A549 (cell line): ENCODE results near the gene PLPPR1. TPM values are rescaled to one million over a fixed set of nuclear protein-coding genes. Genes with fewer than 3 reads are reported as not detected.

Experiments
- ATAC-seq, 2 experiments: fragments of 200-7000 bp in 1 of 2; fragments of >200 bp in 1 of 2; cut with Nextera tagmentation in 1 of 2; cut with Tn5 transposase in 1 of 2; 3 replicates each; pipeline versions ENCODE4 v1.8.0 to v1.9.1; 2018 to 2020; ENCODE audit warnings: mild to moderate bottlenecking in 1 of 2, moderate library complexity in 1 of 2
- CTCF ChIA-PET: fragments of 300-600 bp; sonication (Branson Sonifier 250); formaldehyde crosslinking; extraction: SDS; loops from one replicate; lab custom pipeline; 2021; ENCODE audit warnings: antibody characterized with exemption, inconsistent platforms; lab: Yijun Ruan, JAX
- POLR2A ChIA-PET: fragments of 350-600 bp; formaldehyde crosslinking; extraction: SDS; loops from one replicate; lab custom pipeline; 2021; ENCODE audit warnings: antibody characterized with exemption, inconsistent platforms; lab: Yijun Ruan, JAX
- DNase-seq, 2 experiments: peaks; one replicate each; pipeline versions ENCODE4 v3.0.0 to v3.0.0-alpha.2; 2011 to 2016; ENCODE audit warnings: low read depth in 1 of 2, low spot score in 1 of 2
- FAIRE-seq: peaks from 2 replicates; lab custom pipeline; 2011; peaks lifted over from hg19 to GRCh38; lab: Jason Lieb, UNC
- H3K27ac ChIP-seq, 2 experiments: fragments of >200 bp; sonication (Bioruptor Twin); formaldehyde crosslinking; 3 replicates each; pipeline ENCODE4 v1.5.1; 2016 to 2017
- H3K4me1 ChIP-seq: fragments of >200 bp; sonication (Bioruptor Twin); formaldehyde crosslinking; 3 replicates; pipeline ENCODE4 v1.6.1; 2016
- H3K4me2 ChIP-seq: fragments of >200 bp; sonication (Bioruptor Twin); formaldehyde crosslinking; 3 replicates; pipeline ENCODE4 v1.6.1; 2016
- H3K4me3 ChIP-seq: fragments of >200 bp; sonication (Bioruptor Twin); formaldehyde crosslinking; 3 replicates; pipeline ENCODE4 v1.5.1; 2016
- H3K9me3 ChIP-seq: fragments of >200 bp; sonication (Bioruptor Twin); formaldehyde crosslinking; 3 replicates; pipeline ENCODE4 v1.6.1; 2016
- ATOH8 ChIP-seq: fragments of 250-450 bp; sonication (Bioruptor Pico); IDR thresholded peaks from 2 replicates; pipeline ENCODE4 v1.5.0; 2020; ENCODE audit warnings: low read depth, mild to moderate bottlenecking, moderate library complexity
- CEBPB ChIP-seq, 2 experiments: fragments of >200 bp in 1 of 2; sonication (Bioruptor Twin) in 1 of 2; formaldehyde crosslinking in 1 of 2; IDR thresholded peaks; 2 replicates each; pipeline ENCODE4 v1.6.1; 2012 to 2016
- EP300 ChIP-seq, 2 experiments: fragments of >200 bp; sonication (Bioruptor Twin); formaldehyde crosslinking; IDR thresholded peaks; 2 replicates in 1 of 2; 3 replicates in 1 of 2; pipeline ENCODE4 v1.6.1; 2016 to 2017
- FOSB ChIP-seq: fragments of 250-450 bp; sonication (Bioruptor Pico); IDR thresholded peaks from 2 replicates; pipeline ENCODE4 v1.5.0; 2020; ENCODE audit warnings: mild to moderate bottlenecking, moderate library complexity
- HES2 ChIP-seq: fragments of >200 bp; sonication (Bioruptor Twin); formaldehyde crosslinking; IDR thresholded peaks from 2 replicates; pipeline ENCODE4 v1.6.1; 2016
- HMGXB4 ChIP-seq: fragments of 250-450 bp; sonication (Bioruptor Pico); IDR thresholded peaks from 2 replicates; pipeline ENCODE4 v1.5.0; 2021; ENCODE audit warnings: mild to moderate bottlenecking, moderate library complexity, borderline replicate concordance
- HOXB13 ChIP-seq: fragments of 250-450 bp; sonication (Bioruptor Pico); IDR thresholded peaks from 2 replicates; pipeline ENCODE4 v1.5.0; 2020; ENCODE audit warnings: low read depth, mild to moderate bottlenecking, moderate library complexity
- MAFK ChIP-seq: fragments of 450-650 bp; IDR thresholded peaks from 2 replicates; pipeline ENCODE4 v1.6.1; 2014; ENCODE audit not compliant: partially characterized antibody
- MAZ ChIP-seq: fragments of 150-350 bp; IDR thresholded peaks from 2 replicates; pipeline ENCODE4 v1.6.1; 2014; ENCODE audit warnings: antibody characterized with exemption, low read depth, low read length, borderline replicate concordance
- PHF8 ChIP-seq: fragments of 200-600 bp; sonication (generic); IDR thresholded peaks from 2 replicates; pipeline ENCODE4 v1.6.1; 2016; ENCODE audit warnings: low read depth, mild to moderate bottlenecking, antibody characterized with exemption, moderate library complexity, borderline replicate concordance
- RAD21 ChIP-seq, 2 experiments: fragments of >200 bp in 1 of 2; sonication (Bioruptor Twin) in 1 of 2; formaldehyde crosslinking in 1 of 2; IDR thresholded peaks in 1 of 2; conservative IDR thresholded peaks in 1 of 2; 2 replicates in 1 of 2; 3 replicates in 1 of 2; pipeline ENCODE4 v1.6.1; 2012 to 2018; ENCODE audit warnings: inconsistent platforms in 1 of 2
- RARB ChIP-seq: fragments of 250-450 bp; sonication (Bioruptor Pico); IDR thresholded peaks from 2 replicates; pipeline ENCODE4 v1.8.0; 2021; ENCODE audit warnings: mild to moderate bottlenecking, moderate library complexity
- SREBF2 ChIP-seq: fragments of 450-650 bp; IDR thresholded peaks from 2 replicates; pipeline ENCODE4 v1.6.1; 2014; ENCODE audit warnings: mild to moderate bottlenecking, moderate library complexity
- ZNF302 ChIP-seq: fragments of 250-450 bp; sonication (Bioruptor Pico); IDR thresholded peaks from 2 replicates; pipeline ENCODE4 v1.9.0; 2021; ENCODE audit warnings: inconsistent platforms, mild to moderate bottlenecking, moderate library complexity
- WGBS: methylation state at CpG from one replicate; pipeline ENCODE4 v1.1.6; 2017; ENCODE audit errors: missing lambda C conversion rate; 5-methylcytosine and 5-hydroxymethylcytosine counted together
- polyA plus RNA-seq, 4 experiments: library from polyadenylated mRNA; depleted of rRNA in 3 of 4; stranded (reverse); fragments of >200 nt; fragmentation: RNase III in 1 of 4; extraction: RNeasy Plus Mini Kit Qiagen cat#74134 plus additional on column Dnase treatment in 1 of 4; gene quantifications; 2 replicates in 3 of 4; 3 replicates in 1 of 4; pipeline ENCODE4 v1.2.3, GENCODE V29; 2011 to 2017

The PLPPR1 gene
- polyA plus RNA-seq, 2 of the 4 experiments (the other 2 are of a cell fraction), result 0.06 to 1.2 TPM

GRCh38 chr9:101354765-101355708 is 326.5 kb downstream of the PLPPR1 start (continued):
- TF ChIP-seq EP300 (IDR thresholded peaks at IDR 0.05) (0 out of 5 replicates have a peak, but pooled peaks of 1 of the 2 experiments have one; percentile 38), ZNF302 (CRISPR knock-in tag) (no peak)

GRCh38 chr9:101356619-101357018 is 328.1 kb downstream of the PLPPR1 start:
- H3K4me3 ChIP-seq, result no peak overlapping the region
- H3K27ac ChIP-seq, result peak overlapping the region; percentile 96 to 98; a peak in 5 of 6 replicates
- ChIA-PET CTCF (no interaction called here), POLR2A (no interaction called here)
- DNase-seq (no peak), FAIRE-seq (no peak), ATAC-seq (no peak)
- 100% methylated on average over 1 of the region's 1 CpG for WGBS
- H3K4me2 ChIP-seq, result no peak overlapping the region
- peaks cover 15% of the 10 kb centered on the region; the same call in 2 of the 3 replicates for H3K9me3 ChIP-seq
- TF ChIP-seq MAZ (no peak), MAFK (peak; percentile 75)
- peaks cover 28% of the 10 kb centered on the region for H3K4me1 ChIP-seq

GRCh38 chr9:101359679-101360078 is 331.2 kb downstream of the PLPPR1 start:
- WGBS, result 85% methylated on average over 1 of the region's 1 CpG
- H3K9me3 ChIP-seq, result 0 out of 3 replicates have a peak, but pooled peaks cover 12% of the 10 kb centered on the region
- ATAC-seq, result no peak
- ChIA-PET POLR2A (no interaction called here), CTCF (interaction anchor here (1.3 kb wide), 1 partner anchor 13 kb away, joined by 3 read pairs; no protein-coding TSS in a partner anchor)
- H3K4me1 ChIP-seq, result peaks cover 19% of the 10 kb centered on the region
- H3K27ac ChIP-seq, result peak overlapping the region in 1 of 2 experiments; percentile 30; a peak in 1 of 6 replicates
- no peak overlapping the region for H3K4me3 ChIP-seq
- TF ChIP-seq HMGXB4 (CRISPR knock-in tag), result no peak
- TF ChIP-seq HES2, result no peak
- no peak for DNase-seq
- FAIRE-seq, result no peak
- no peak overlapping the region for H3K4me2 ChIP-seq

GRCh38 chr9:101360647-101361046 is 332.1 kb downstream of the PLPPR1 start:
- POLR2A ChIA-PET, result no interaction called here
- no peak overlapping the region for H3K4me3 ChIP-seq
- TF ChIP-seq FOSB (CRISPR knock-in tag) (no peak), HOXB13 (CRISPR knock-in tag) (no peak), RAD21 (conservative IDR thresholded peaks at IDR 0.05 in 1 of 2, IDR thresholded peaks at IDR 0.05 in 1 of 2) (no peak), RARB (CRISPR knock-in tag) (no peak), EP300 (IDR thresholded peaks at IDR 0.05) (no peak), CEBPB (IDR thresholded peaks at IDR 0.05) (no peak), ATOH8 (CRISPR knock-in tag) (no peak), PHF8 (no peak), SREBF2 (no peak)
- TF ChIP-seq, all 56 proteins: peak for 0
- Histone ChIP-seq H3K4me1 (peaks cover 19% of the 10 kb centered on the region), H3K27ac (peak overlapping the region in 1 of 2 experiments; percentile 33; a peak in 2 of 6 replicates), H3K9me3 (0 out of 3 replicates have a peak, but pooled peaks cover 10% of the 10 kb centered on the region), H3K4me2 (no peak overlapping the region)
- CTCF ChIA-PET, result interaction anchor here (1.0 to 1.3 kb wide), 2 partner anchors 12 to 28 kb away, joined by 3 to 4 read pairs; no protein-coding TSS in a partner anchor
- FAIRE-seq (no peak), ATAC-seq (no peak), DNase-seq (no peak)
